HEK293T (cell line): ENCODE results near the gene PIEZO1.

Source experiments
- ARNT ChIP-seq: fragments of 450-650 bp; IDR thresholded peaks from 2 replicates; pipeline ENCODE4 v1.6.1; 2017; ENCODE audit warnings: mild to moderate bottlenecking
- BHLHE40 ChIP-seq: fragments of 450-650 bp; IDR thresholded peaks from 2 replicates; pipeline ENCODE4 v1.6.1; 2016; ENCODE audit warnings: mild to moderate bottlenecking, moderate library complexity, borderline replicate concordance
- CTBP1 ChIP-seq: fragments of 450-650 bp; IDR thresholded peaks from 2 replicates; pipeline ENCODE4 v1.6.1; 2016; ENCODE audit warnings: borderline replicate concordance
- FOXA1 ChIP-seq: fragments of 450-650 bp; IDR thresholded peaks from 2 replicates; pipeline ENCODE4 v1.6.1; 2016; ENCODE audit warnings: mild to moderate bottlenecking
- HDGF ChIP-seq: fragments of 450-650 bp; IDR thresholded peaks from 2 replicates; pipeline ENCODE4 v1.6.1; 2017; ENCODE audit warnings: antibody characterized with exemption, borderline replicate concordance
- NFRKB ChIP-seq: fragments of 450-650 bp; IDR thresholded peaks from 2 replicates; pipeline ENCODE4 v1.6.1; 2016; ENCODE audit warnings: mild to moderate bottlenecking, moderate library complexity
- SUZ12 ChIP-seq: fragments of 450-650 bp; IDR thresholded peaks from 2 replicates; pipeline ENCODE4 v1.6.1; 2016; ENCODE audit warnings: mild to moderate bottlenecking
- TARDBP ChIP-seq: fragments of 450-650 bp; IDR thresholded peaks from 2 replicates; pipeline ENCODE4 v1.6.1; 2016
- ZNF384 ChIP-seq: fragments of 450-650 bp; IDR thresholded peaks from 2 replicates; pipeline ENCODE4 v1.6.1; 2016
- TF ChIP-seq, protein P1 (sequence below): fragments of 450-650 bp; IDR thresholded peaks from 2 replicates; pipeline ENCODE4 v1.6.1; 2016

DNA sequence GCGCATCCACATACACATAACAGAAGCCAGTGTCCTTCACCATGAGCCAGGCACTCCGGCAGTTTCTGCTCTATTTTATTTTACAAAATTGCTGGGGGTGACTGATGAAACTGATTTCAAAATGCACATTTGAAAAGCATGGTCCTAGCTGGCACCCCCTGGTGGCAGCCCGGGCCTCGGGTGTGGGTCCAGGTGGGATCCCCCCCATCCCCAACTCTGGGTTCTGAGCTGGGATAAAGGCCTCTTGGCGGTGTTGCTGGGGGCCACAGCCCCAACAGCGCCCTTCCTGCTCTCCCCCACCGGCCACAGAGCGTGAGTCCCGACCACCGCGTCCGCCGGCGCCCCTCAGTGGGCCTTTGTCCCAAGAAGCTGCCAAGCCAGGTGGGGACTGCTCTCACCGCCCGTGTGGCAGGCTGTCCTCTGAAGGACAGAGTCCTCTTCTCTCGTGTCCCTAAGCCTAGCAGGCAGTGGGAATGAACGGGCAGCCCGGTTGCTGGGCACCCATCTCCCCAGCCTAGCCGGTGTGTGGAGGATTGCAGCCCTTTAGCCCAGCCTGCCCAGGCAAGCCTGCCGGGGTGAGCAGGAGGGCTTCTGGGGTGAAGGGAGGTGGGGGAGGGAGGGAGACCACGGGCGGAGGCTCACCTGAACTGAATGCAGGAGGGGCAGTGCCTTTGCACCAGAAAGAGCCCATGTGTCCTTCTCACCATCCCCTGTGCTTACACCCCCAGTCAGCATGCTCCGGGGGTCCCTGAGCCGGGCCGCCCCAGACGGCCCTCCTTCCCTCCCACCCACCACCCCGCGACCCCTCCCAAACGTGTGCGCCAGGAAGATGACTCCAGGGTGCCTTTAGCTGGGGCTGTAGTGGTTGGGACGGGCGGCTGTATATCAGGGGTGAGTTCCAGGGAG is 99.6 kb downstream of the PIEZO1 start:
- no peak for TF ChIP-seq ZNF384
- no peak for TF ChIP-seq TARDBP
- TF ChIP-seq HDGF, result no peak
- TF ChIP-seq, protein P1, sequence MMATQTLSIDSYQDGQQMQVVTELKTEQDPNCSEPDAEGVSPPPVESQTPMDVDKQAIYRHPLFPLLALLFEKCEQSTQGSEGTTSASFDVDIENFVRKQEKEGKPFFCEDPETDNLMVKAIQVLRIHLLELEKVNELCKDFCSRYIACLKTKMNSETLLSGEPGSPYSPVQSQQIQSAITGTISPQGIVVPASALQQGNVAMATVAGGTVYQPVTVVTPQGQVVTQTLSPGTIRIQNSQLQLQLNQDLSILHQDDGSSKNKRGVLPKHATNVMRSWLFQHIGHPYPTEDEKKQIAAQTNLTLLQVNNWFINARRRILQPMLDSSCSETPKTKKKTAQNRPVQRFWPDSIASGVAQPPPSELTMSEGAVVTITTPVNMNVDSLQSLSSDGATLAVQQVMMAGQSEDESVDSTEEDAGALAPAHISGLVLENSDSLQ, result no peak
- TF ChIP-seq ARNT, result no peak
- TF ChIP-seq CTBP1, result no peak
- no peak for TF ChIP-seq BHLHE40
- TF ChIP-seq SUZ12, result no peak
- no peak for TF ChIP-seq NFRKB
- TF ChIP-seq FOXA1, result no peak
